ENCODE measurements around the gene OR8A1. TPM values are rescaled to one million over a fixed set of nuclear protein-coding genes. Genes with fewer than 3 reads are reported as not detected.
A peak's percentile ranks its signal among the peaks of the same experiment; 100 is the strongest.

Gene OR8A1
- total RNA-seq, 1 experiment from 2014 or later = not detected

DNA sequence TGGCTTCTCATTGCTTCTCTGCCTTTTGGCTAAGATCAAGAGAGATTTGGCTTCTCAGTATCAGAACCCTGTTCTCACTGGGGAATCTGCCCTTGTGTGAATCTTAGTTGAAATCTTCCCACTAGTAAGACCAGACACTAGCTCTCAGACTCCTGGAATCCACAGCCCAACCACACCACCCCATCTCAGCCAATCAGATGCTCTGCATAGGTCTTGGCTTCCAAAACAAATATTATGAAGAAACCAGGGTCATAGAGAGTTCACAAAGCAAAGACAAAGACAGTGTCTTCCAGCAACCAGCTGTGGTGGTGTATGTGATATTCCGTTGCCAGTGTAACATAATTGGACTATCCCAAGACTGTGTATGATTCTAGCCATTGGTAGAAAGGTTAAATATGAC, 31.8 kb upstream of the OR8A1 start:
- no peaks in the 10 kb centered on the region for H3F3A ChIP-seq (ENCODE audit: insufficient read depth, low read depth)
- no peaks in the 10 kb centered on the region for H4K20me1 ChIP-seq (ENCODE audit: insufficient read depth)
- H2AFZ ChIP-seq = no peak overlapping the region
- ChIA-PET POLR2A (ENCODE audit: unreplicated experiment) (no interaction called here), CTCF (no interaction called here)
- no peak overlapping the region for H3K4me3 ChIP-seq
- H3K9me3 ChIP-seq (ENCODE audit: insufficient read depth, low read depth) = no peaks in the 10 kb centered on the region
- H3K4me1 ChIP-seq (replicated peaks; ENCODE audit: insufficient read depth) = peaks cover 7% of the 10 kb centered on the region; the same call in 1 of the 2 replicates
- H3K79me2 ChIP-seq (ENCODE audit: low read depth) = no peaks in the 10 kb centered on the region
- no peaks in the 10 kb centered on the region for H3K9me2 ChIP-seq (ENCODE audit: insufficient read depth)
- H3K27ac ChIP-seq = no peak overlapping the region
- no peak for TF ChIP-seq EZH2 (IDR thresholded peaks at IDR 0.05; ENCODE audit: low read depth)
- TF ChIP-seq, protein P1, sequence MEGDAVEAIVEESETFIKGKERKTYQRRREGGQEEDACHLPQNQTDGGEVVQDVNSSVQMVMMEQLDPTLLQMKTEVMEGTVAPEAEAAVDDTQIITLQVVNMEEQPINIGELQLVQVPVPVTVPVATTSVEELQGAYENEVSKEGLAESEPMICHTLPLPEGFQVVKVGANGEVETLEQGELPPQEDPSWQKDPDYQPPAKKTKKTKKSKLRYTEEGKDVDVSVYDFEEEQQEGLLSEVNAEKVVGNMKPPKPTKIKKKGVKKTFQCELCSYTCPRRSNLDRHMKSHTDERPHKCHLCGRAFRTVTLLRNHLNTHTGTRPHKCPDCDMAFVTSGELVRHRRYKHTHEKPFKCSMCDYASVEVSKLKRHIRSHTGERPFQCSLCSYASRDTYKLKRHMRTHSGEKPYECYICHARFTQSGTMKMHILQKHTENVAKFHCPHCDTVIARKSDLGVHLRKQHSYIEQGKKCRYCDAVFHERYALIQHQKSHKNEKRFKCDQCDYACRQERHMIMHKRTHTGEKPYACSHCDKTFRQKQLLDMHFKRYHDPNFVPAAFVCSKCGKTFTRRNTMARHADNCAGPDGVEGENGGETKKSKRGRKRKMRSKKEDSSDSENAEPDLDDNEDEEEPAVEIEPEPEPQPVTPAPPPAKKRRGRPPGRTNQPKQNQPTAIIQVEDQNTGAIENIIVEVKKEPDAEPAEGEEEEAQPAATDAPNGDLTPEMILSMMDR (conservative IDR thresholded peaks at IDR 0.05) = no peak
- intact Hi-C loops (cut with micrococcal nuclease; ENCODE audit: unreplicated experiment) = no loop called here
- H3K4me2 ChIP-seq = peak overlapping the region; percentile 13; the same call in 1 of the 2 replicates
- H3K27me3 ChIP-seq (ENCODE audit: insufficient read depth, low read depth) = no peaks in the 10 kb centered on the region
- no peaks in the 10 kb centered on the region for H3K36me3 ChIP-seq (ENCODE audit: low read depth)
- no TSS peak for BruUV-seq (replicated peaks)
- DNase-seq = peak in 1 of 2 experiments; percentile 42

DNA sequence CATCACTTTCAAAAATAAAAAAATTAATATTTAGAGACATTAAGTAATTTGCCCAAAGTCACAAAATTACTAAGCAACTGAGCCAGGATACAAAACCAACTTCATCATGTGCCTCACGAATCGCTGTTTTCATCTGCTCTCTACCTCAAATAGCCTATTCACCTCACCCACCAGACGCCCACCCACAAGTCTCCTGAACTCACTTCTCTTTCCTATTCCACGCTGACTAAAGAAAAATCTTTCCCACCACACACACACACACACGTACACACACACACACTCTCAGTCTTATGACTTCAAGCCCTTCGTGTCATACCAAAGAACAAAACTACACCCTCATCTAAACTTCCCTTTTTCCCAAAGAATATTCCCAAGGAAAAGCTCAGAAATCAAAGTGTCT, 28.6 kb upstream of the OR8A1 start:
- no peak overlapping the region for H3K27ac ChIP-seq
- BruUV-seq (replicated peaks) = no TSS peak
- H3K36me3 ChIP-seq (ENCODE audit: low read depth) = no peaks in the 10 kb centered on the region
- H3K4me1 ChIP-seq (replicated peaks; ENCODE audit: insufficient read depth) = peaks cover 7% of the 10 kb centered on the region; the same call in 1 of the 2 replicates
- no peaks in the 10 kb centered on the region for H3K79me2 ChIP-seq (ENCODE audit: low read depth)
- POLR2A ChIA-PET (ENCODE audit: unreplicated experiment) = no interaction called here
- CTCF ChIA-PET = no interaction called here
- intact Hi-C loops (cut with micrococcal nuclease; ENCODE audit: unreplicated experiment) = no loop called here
- no peaks in the 10 kb centered on the region for H3F3A ChIP-seq (ENCODE audit: insufficient read depth, low read depth)
- H3K9me3 ChIP-seq (ENCODE audit: insufficient read depth, low read depth) = no peaks in the 10 kb centered on the region
- H3K4me3 ChIP-seq = no peak overlapping the region
- peaks cover 6% of the 10 kb centered on the region; the same call in 1 of the 2 replicates for H3K27me3 ChIP-seq (ENCODE audit: insufficient read depth, low read depth)
- no peaks in the 10 kb centered on the region for H4K20me1 ChIP-seq (ENCODE audit: insufficient read depth)
- H3K4me2 ChIP-seq = no peak overlapping the region
- H3K9me2 ChIP-seq (ENCODE audit: insufficient read depth) = no peaks in the 10 kb centered on the region
- TF ChIP-seq, protein P1 (conservative IDR thresholded peaks at IDR 0.05) = no peak
- H2AFZ ChIP-seq = no peak overlapping the region
- DNase-seq = no peak

DNA sequence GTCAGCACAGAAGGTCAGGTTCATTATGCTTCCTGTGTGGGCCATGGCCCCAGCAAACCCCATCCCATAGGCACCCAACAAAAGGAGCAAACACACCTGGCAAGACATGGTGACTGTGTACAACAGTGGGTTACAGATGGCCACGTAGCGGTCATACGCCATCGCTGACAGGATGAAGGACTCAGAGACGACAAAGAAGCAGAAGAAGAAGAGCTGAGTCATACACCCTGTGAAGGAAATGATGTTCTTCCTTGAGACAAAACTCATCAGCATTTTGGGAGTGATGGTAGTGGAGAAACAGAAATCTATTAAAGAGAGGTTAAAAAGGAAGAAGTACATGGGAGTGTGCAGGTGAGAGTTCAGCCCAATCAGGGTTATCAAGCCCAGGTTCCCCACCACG, 26.7 kb upstream of the OR8A1 start:
- Histone ChIP-seq H3K79me2 (ENCODE audit: low read depth) (no peaks in the 10 kb centered on the region), H3K36me3 (ENCODE audit: low read depth) (no peaks in the 10 kb centered on the region), H3K4me3 (no peak overlapping the region), H3K27me3 (ENCODE audit: insufficient read depth, low read depth) (peaks cover 6% of the 10 kb centered on the region; the same call in 1 of the 2 replicates), H3K4me2 (no peak overlapping the region), H3K27ac (no peak overlapping the region), H2AFZ (0 out of 2 replicates have a peak overlapping the region, but pooled peaks have one; percentile 4), H3K9me2 (ENCODE audit: insufficient read depth) (no peaks in the 10 kb centered on the region), H4K20me1 (ENCODE audit: insufficient read depth) (no peaks in the 10 kb centered on the region), H3F3A (ENCODE audit: insufficient read depth, low read depth) (no peaks in the 10 kb centered on the region), H3K4me1 (replicated peaks; ENCODE audit: insufficient read depth) (peaks cover 1% of the 10 kb centered on the region; the same call in 1 of the 2 replicates), H3K9me3 (ENCODE audit: insufficient read depth, low read depth) (no peaks in the 10 kb centered on the region)
- no TSS peak for BruUV-seq (replicated peaks)
- ChIA-PET POLR2A (ENCODE audit: unreplicated experiment) (no interaction called here), CTCF (no interaction called here)
- no peak for TF ChIP-seq EZH2 (IDR thresholded peaks at IDR 0.05; ENCODE audit: low read depth)
- TF ChIP-seq, protein P1 (conservative IDR thresholded peaks at IDR 0.05) = no peak
- intact Hi-C loops (cut with micrococcal nuclease; ENCODE audit: unreplicated experiment) = no loop called here
- no peak for DNase-seq

Measured in PC-9 (cell line).